RWPE2 (cell line): ENCODE data around the gene DNASE2B.
"Not testable (repeated sequence)": the region's sequence is repeated elsewhere in the genome, so short reads cannot be mapped to it uniquely, and the experiment has no call there.

Experiments used
- ATAC-seq: fragments of 200-7000 bp; cut with Tn5 transposase; 3 replicates; pipeline ENCODE4 v1.9.1; 2021; ENCODE audit warnings: low read depth
- DNase-seq: peaks from one replicate; pipeline ENCODE4 v3.0.0-alpha.2; 2020; ENCODE audit warnings: low spot score
- H3K27ac ChIP-seq: fragments of 450-650 bp; 2 replicates; pipeline ENCODE4 v1.5.1; 2017; ENCODE audit warnings: mild to moderate bottlenecking; ENCODE audit not compliant: poor library complexity, severe bottlenecking
- H3K27me3 ChIP-seq: fragments of 250-450 bp; sonication (Bioruptor Pico); 2 replicates; pipeline ENCODE4 v1.5.1; 2021; ENCODE audit warnings: mild to moderate bottlenecking, moderate library complexity; ENCODE audit not compliant: insufficient read depth, poor library complexity, severe bottlenecking
- H3K36me3 ChIP-seq: fragments of 250-450 bp; sonication (Bioruptor Pico); 2 replicates; pipeline ENCODE4 v1.5.1; 2020; ENCODE audit warnings: low read depth, mild to moderate bottlenecking, moderate library complexity
- H3K4me1 ChIP-seq: fragments of 250-450 bp; sonication (Bioruptor Pico); 2 replicates; pipeline ENCODE4 v1.5.1; 2021; ENCODE audit warnings: mild to moderate bottlenecking, moderate library complexity; ENCODE audit not compliant: insufficient read depth, poor library complexity, severe bottlenecking
- H3K4me3 ChIP-seq: fragments of 250-450 bp; sonication (Bioruptor Pico); 2 replicates; pipeline ENCODE4 v1.5.1; 2021; ENCODE audit warnings: mild to moderate bottlenecking, moderate library complexity; ENCODE audit not compliant: severe bottlenecking
- H3K9me3 ChIP-seq: fragments of 250-450 bp; sonication (Bioruptor Pico); 2 replicates; pipeline ENCODE4 v1.5.1; 2021; ENCODE audit warnings: mild to moderate bottlenecking, moderate library complexity; ENCODE audit not compliant: severe bottlenecking
- TF ChIP-seq, protein P1 (sequence below): fragments of 450-650 bp; IDR thresholded peaks from one replicate; pipeline ENCODE4 v1.5.1; 2017; ENCODE audit warnings: mild to moderate bottlenecking, moderate library complexity; ENCODE audit not compliant: poor library complexity, severe bottlenecking

Gene DNASE2B

DNA sequence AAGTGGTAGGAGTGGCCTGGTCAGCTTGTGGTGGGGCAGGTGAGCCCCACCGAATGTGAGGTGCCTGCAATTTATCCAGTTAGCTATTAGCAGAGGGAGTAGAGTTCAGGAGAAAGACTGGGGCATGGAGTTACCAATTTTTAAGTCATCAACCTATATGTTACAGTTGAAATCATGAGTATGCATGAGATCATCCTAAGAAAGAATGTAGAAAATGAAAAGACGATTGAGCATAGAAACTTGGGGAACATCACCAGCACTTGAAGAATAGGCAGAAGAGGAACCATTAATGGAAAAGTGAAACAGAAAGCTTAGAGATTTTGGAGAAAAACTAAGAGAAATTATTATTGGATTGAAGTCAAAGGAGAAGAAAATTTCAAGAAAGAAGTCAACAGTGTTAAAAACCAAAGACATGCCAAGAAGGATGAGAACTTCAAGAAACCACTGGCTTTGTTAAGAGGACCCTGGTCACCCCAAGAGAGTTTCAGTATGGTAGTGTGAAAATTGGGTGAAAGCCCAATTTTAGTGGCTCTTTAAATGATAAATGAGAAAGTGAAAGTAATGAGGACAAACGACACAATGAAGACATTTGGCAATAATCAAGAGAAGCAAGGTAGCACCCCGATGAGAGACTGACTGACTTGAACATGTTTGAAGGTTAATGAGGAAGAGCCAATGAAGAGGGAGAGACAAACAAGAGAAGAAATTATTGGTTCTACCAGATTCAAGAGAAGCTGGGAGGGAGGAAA lies 36.7 kb downstream of the DNASE2B start:
- Histone ChIP-seq H3K27me3 (no peaks in the 10 kb centered on the region), H3K4me1 (peaks cover 9% of the 10 kb centered on the region), H3K27ac (no peak overlapping the region), H3K9me3 (no peaks in the 10 kb centered on the region), H3K36me3 (no peaks in the 10 kb centered on the region), H3K4me3 (no peak overlapping the region)
- DNase-seq, result no peak
- TF ChIP-seq, protein P1, sequence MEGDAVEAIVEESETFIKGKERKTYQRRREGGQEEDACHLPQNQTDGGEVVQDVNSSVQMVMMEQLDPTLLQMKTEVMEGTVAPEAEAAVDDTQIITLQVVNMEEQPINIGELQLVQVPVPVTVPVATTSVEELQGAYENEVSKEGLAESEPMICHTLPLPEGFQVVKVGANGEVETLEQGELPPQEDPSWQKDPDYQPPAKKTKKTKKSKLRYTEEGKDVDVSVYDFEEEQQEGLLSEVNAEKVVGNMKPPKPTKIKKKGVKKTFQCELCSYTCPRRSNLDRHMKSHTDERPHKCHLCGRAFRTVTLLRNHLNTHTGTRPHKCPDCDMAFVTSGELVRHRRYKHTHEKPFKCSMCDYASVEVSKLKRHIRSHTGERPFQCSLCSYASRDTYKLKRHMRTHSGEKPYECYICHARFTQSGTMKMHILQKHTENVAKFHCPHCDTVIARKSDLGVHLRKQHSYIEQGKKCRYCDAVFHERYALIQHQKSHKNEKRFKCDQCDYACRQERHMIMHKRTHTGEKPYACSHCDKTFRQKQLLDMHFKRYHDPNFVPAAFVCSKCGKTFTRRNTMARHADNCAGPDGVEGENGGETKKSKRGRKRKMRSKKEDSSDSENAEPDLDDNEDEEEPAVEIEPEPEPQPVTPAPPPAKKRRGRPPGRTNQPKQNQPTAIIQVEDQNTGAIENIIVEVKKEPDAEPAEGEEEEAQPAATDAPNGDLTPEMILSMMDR, result no peak
- no peak for ATAC-seq

DNA sequence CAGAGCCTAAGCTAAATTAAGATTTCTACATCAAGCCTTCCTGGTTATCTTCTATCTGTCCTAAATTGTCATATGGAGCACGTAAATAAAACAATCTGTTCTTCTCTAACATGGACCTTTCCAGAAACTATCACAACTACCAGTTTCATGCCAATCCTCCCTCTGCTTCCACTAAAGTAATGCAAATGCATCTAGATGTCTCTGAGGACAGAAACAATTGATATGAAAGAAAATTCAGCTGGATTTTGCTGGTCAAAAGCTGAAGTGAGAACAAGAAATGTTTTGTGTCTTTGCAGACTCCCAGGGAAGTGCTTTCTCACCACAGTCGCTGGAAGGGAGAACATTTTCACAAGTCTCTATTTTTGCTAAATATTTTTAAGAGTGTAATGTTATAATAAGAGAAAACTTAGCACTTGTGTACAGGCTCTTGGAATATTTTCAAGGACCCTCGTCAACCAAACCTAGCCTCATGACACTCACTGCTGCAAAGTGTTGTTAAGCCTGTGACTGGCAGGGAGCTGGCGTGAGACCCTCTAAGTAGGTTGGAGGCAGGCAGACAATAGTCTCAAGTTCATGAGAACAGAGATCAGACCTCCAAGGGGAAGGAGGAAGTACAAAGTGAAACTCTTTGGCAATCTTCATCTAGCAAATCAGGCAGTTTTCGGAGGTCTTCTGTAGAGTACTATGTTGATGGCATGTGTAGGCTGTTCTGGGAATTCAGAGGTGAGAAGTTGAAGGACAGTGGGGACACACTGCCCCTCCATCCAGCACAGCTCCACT lies 38.8 kb downstream of the DNASE2B start:
- H3K36me3 ChIP-seq, result no peaks in the 10 kb centered on the region
- H3K27ac ChIP-seq, result no peak overlapping the region
- H3K4me1 ChIP-seq, result peaks cover 9% of the 10 kb centered on the region
- ATAC-seq, result no peak
- H3K27me3 ChIP-seq, result no peaks in the 10 kb centered on the region
- DNase-seq, result no peak
- no peak overlapping the region for H3K4me3 ChIP-seq
- no peaks in the 10 kb centered on the region for H3K9me3 ChIP-seq
- TF ChIP-seq, protein P1, result no peak

DNA sequence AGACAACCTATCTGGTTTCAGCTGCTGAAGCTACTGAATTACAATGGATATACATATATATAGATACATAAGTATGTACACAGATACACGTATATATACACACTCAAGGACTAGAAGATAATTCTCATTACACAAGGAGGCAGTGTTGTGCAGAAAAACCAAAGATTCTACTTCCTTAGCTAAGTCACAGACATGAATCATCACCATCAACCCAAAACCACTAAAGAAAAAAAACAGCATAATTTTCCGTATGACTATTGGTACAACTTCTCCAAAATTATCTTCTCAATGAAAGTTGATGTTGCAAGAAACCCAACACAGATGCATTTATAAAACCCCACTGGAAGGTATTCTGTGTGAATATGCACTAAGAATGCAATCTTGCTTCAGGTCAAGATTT lies 44.0 kb downstream of the DNASE2B start:
- no peaks in the 10 kb centered on the region for H3K27me3 ChIP-seq
- DNase-seq, result no peak
- peak; percentile 96 for ATAC-seq

DNA sequence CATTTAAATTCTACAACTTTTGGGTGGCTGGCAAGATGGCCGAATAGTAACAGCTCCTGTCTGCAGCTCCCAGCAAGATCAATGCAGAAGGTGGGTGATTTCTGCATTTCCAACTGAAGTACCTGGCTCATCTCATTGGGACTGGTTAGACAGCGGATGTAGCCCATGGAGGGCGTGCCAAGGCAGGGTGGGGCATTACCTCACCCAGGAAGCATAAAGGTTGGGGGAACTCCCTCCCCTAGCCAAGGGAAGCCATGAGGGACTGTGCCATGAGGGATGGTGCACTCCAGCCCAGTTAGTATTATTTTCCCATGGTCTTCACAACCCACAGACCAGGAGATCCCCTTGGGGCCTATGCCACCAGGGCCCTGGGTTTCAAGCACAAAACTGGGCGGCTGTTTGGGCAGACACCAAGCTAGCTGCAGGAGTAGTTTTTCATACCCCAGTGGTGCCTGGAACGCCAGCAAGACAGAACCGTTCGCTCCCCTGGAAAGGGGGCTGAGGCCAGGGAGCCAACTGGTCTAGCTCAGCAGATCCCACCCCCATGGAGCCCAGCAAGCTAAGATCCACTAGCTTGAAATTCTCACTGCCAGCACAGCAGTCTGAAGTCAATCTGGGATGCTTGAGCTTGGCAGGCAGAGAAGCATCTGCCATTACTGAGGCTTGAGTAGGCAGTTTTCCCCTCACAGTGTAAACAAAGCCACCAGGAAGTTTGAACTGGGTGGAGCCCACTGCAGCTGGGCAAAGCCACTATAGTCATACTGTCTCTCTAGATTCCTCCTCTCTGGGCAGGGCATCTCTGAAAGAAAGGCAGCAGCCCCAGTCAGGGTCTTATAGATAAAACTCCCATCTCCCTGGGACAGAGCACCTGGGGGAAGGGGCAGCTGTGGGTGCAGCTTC lies 44.7 kb downstream of the DNASE2B start:
- H3K27ac ChIP-seq, result not testable (repeated sequence)

More for the DNA sequence above, 44.0 kb downstream of the DNASE2B start:
- TF ChIP-seq, protein P1, result peak; percentile 75
- Histone ChIP-seq H3K36me3 (no peaks in the 10 kb centered on the region), H3K27ac (no peak overlapping the region), H3K4me3 (no peak overlapping the region), H3K4me1 (no peaks in the 10 kb centered on the region), H3K9me3 (no peaks in the 10 kb centered on the region)

DNA sequence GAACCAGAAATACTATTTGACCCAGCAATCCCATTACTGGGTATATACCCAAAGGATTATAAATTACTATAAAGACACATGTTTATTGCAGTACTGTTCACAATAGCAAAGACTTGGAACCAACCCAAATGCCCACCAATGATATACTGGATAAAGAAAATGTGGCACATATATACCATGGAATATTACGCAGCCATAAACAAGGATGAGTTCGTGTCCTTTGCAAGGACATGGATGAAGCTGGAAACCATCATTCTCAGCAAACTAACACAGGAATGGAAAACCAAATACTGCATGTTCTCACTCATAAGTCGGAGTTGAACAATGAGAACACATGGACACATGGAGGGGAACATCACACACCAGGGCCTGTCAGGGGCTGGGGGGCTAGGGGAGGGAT lies 50.4 kb downstream of the DNASE2B start:
- H3K27me3 ChIP-seq, H3K27ac ChIP-seq, ATAC-seq, H3K36me3 ChIP-seq, H3K9me3 ChIP-seq, DNase-seq, H3K4me1 ChIP-seq, H3K4me3 ChIP-seq: not testable (repeated sequence)

More for the DNA sequence above, 44.7 kb downstream of the DNASE2B start:
- not testable (repeated sequence) for H3K36me3 ChIP-seq, DNase-seq, H3K4me3 ChIP-seq, H3K27me3 ChIP-seq, H3K4me1 ChIP-seq, H3K9me3 ChIP-seq, ATAC-seq
